Activated naive CD4-positive, alpha-beta T cell treated with anti-CD3 and anti-CD28 coated beads for 36 hours (primary cell): ENCODE data around the gene DGCR6L. TPM values are rescaled to one million over a fixed set of nuclear protein-coding genes. Genes with fewer than 3 reads are reported as not detected.

Experiments
- CTCF ChIA-PET: fragments of 350-600 bp; sonication (Branson Sonifier 250); formaldehyde crosslinking; loops from one replicate; lab custom pipeline; 2021; ENCODE audit warnings: antibody characterized with exemption; lab: Charles Lee
- DNase-seq: peaks from one replicate; pipeline ENCODE4 v3.0.0-alpha.2; 2020
- H3K27ac Mint-ChIP-seq: one replicate; pipeline ENCODE4 v1.8.0; 2021; ENCODE audit warnings: mild to moderate bottlenecking, mixed read lengths
- H3K27me3 Mint-ChIP-seq: one replicate; pipeline ENCODE4 v1.8.0; 2021; ENCODE audit warnings: low read depth, mixed read lengths
- H3K36me3 Mint-ChIP-seq: one replicate; pipeline ENCODE4 v1.8.0; 2021; ENCODE audit warnings: low read depth, mixed read lengths
- H3K4me1 Mint-ChIP-seq: one replicate; pipeline ENCODE4 v1.8.0; 2021; ENCODE audit warnings: low read depth, mixed read lengths
- H3K4me3 Mint-ChIP-seq: one replicate; pipeline ENCODE4 v1.8.0; 2021; ENCODE audit warnings: mild to moderate bottlenecking, moderate library complexity, mixed read lengths
- H3K9me3 Mint-ChIP-seq: one replicate; pipeline ENCODE4 v1.8.0; 2021; ENCODE audit warnings: mixed read lengths
- intact Hi-C: fragments of 100-400 bp; cut with micrococcal nuclease; formaldehyde crosslinking; loops from one replicate; pipeline ENCODE4 v1.15.1; 2023
- total RNA-seq, 2 experiments: library from RNA; stranded (reverse); gene quantifications; one replicate each; pipeline ENCODE4 v1.2.3, GENCODE V29; 2021

DGCR6L gene
- total RNA-seq, 2 experiments from 2014 or later, result 21.5 TPM

DNA sequence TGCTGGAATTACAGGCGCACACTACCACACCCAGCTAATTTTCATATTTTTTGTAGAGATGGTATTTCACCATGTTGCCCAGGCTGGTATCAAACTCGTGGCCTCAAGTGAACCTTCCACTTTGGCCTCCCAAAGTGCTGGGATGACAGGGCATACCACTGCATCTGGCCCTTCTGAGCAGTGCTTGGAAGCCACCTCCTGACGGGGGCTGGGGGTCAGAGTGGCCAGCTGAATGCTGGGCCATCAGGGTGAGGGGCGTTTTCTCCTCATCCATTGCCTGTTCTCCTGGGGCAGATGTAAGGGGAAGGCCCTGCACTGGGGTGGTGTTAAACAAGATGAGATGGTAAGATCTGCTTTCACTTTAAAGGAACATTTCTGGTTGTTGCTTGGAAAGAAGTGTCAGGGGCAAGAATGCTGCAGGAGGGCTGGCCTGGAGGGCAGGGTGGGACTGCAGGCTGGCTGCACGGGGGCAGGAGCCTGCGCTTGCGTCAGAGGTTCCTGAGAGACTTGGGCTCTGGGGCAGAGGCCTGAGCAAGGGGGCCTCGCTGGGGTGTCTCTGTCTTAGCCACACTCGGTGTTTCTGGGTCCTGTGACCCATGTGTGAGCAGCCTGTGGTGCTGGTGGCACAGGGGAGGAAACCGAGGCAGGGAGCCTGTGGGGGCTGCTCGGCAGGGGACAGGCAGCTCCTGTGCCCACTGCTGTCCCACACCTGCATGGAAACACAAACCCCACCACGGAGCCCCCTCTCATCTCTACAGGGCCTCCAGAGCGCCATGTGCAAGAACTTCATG, 17.2 kb downstream of the DGCR6L start:
- Mint-ChIP-seq H3K4me1 (peaks cover 2% of the 10 kb centered on the region), H3K9me3 (no peaks in the 10 kb centered on the region), H3K27me3 (peaks cover 6% of the 10 kb centered on the region), H3K36me3 (no peaks in the 10 kb centered on the region), H3K4me3 (no peak overlapping the region), H3K27ac (no peak overlapping the region)
- no peak for DNase-seq
- CTCF ChIA-PET, result no interaction called here
- intact Hi-C loops, result no loop called here

DNA sequence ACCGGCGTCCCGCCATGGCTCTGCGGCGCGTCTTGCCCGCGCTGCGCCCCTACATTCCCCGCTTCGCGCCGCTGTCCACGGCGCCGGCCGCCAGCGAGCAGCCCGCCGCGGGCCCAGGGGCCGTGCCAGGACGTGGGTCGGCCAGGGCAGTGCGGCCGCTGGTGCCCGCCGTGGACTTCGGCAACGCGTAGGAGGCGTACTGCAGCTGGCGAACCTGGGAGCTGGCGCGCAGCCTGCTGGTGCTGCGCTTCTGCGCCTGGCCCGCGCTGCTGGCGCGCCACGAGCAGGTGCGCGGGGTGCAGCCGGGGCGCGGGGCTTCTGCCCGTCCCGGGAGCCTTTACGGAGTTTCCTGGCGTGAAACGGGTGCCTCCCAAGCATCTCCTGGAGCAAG, 20.1 kb downstream of the DGCR6L start:
- CTCF ChIA-PET, result interaction anchor here (1.1 kb wide), 2 partner anchors 15 to 18 kb away, joined by 3 to 4 read pairs; no protein-coding TSS in a partner anchor
- Mint-ChIP-seq H3K9me3 (no peaks in the 10 kb centered on the region), H3K36me3 (no peaks in the 10 kb centered on the region), H3K27me3 (peaks cover 6% of the 10 kb centered on the region), H3K27ac (no peak overlapping the region), H3K4me1 (peaks cover 2% of the 10 kb centered on the region), H3K4me3 (peak overlapping the region; percentile 47)
- DNase-seq, result no peak
- intact Hi-C loops, result loop anchor here (1.0 kb wide), 1 partner anchor 21 kb away; the partner anchor contains the start of gene DGCR6L

DNA sequence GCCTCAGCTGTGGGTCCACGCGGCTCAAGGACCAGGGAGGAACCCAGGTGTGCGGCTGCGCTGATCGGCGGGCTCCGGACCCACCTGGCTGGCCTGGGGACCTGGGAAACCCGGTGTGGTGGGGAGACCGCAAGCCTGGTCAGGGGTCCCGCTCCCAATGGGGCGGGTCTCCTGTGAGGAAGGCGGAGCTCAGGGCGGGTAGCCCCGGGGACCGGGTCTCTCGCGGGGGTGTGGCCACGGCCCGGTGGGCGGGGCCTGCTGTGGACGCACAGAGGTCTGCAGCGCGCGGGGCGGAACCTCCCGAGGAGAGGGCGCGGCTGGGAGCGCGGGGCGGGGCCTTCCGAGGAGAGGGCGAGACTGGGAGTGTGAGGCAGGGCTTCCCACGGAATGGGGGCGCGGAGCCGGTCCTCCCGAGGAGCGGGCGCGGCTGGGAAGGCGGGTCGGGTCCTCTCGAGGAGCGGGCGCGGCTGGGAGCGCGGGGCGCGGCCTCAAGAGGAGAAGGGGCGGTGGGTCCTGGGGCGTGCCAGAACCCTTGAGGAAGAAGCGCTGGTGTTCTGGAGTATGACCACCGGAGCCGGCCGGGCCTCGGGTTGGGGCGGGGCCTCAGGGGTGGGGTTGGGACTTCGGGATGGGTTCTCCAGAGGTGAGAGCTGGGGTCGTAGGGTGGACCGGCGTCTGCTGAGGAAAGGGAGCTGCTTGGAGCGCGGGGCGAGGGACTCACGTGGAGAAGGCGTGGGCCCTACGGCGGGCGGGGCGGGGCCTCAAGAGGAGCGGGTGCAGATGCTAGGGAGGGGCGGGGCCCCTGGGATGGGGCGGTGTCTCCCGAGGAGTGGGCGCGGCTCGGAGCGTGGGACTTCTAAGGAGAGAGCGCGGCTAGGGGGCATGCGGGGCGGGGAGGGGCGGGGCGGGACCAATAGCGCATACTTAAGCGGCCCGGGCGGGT, 20.8 kb downstream of the DGCR6L start:
- H3K9me3 Mint-ChIP-seq, result no peaks in the 10 kb centered on the region
- H3K4me1 Mint-ChIP-seq, result peaks cover 2% of the 10 kb centered on the region
- no peak overlapping the region for H3K27ac Mint-ChIP-seq
- peak overlapping the region; percentile 73 for H3K4me3 Mint-ChIP-seq
- DNase-seq, result peak; percentile 84
- intact Hi-C loops, result loop anchor here (1.0 kb wide), 1 partner anchor 21 kb away; the partner anchor contains the start of gene DGCR6L
- peaks cover 6% of the 10 kb centered on the region for H3K27me3 Mint-ChIP-seq
- CTCF ChIA-PET, result interaction anchor here (0.7 to 1.1 kb wide), 3 partner anchors 14 to 621 kb away, joined by 3 to 4 read pairs (median 3); no protein-coding TSS in a partner anchor
- no peaks in the 10 kb centered on the region for H3K36me3 Mint-ChIP-seq

DNA sequence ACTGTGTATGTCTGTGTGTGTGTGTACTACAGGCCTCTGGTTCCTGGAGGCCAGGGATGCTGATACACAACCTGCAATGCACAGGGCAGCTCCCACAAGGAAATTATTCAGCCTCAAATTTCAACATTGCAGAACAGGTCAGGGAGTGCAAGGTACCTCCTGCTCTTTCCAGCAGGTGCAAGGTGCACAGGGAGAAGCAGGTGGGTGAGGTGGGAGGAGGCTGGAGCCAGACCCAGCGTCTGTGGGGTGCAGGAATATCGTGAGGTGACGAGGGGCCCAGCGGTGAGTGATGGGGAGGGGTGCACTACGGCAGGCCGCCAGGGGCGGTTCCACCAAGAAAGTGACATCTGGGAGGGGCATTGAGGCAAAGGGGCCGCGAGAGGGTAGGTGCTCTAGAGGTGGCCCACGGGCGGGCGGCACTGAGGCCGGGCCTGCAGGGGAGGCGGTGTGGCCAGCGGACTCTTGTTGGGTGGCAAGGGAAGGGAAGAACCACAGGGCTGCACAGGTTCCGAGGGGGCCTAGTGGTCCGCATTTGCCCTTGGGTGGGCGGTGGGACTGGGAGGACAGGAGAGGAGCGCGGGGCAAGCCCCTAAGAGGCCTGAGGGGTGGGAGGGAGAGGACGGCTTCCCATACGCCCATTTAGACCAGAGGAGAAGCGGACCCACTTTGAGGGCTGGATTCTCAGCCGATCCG, 21.6 kb downstream of the DGCR6L start:
- no peak overlapping the region for H3K27ac Mint-ChIP-seq

DNA sequence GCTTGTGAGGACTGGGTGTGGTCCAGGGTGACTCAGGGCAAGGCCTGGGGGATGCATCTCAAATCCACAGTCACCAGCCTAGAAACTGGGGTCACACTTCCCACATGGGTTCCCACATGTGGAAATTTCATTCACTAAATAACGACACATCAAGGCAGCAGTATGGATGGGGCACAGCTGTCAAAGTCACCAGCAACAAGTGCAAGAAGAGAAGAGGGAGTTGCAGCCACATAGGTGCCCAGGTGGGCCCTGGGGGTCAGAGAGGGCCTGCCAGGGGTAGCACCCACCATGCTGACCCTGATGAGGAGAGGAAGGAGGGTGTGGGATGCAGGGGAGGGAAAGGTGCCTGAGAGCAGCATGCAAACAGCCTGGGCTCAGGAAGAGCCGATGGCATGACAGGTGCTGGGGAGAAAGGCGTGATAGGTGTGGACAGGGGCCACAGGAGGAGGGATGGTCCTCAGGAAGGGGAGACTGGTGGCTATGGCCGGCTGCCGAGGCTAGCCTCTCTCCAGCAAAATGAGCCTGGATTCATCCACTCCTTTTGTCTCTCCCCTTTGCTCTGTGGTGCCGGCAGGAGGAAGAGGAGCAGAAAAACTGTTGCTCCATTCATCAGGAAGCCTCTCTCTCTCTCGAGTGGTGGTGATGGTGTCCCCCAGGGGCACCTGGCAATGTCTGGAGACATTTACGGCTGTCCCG, 22.3 kb downstream of the DGCR6L start:
- peaks cover 2% of the 10 kb centered on the region for H3K4me1 Mint-ChIP-seq
- CTCF ChIA-PET, result no interaction called here
- H3K27ac Mint-ChIP-seq, result no peak overlapping the region
- DNase-seq, result no peak
- no peaks in the 10 kb centered on the region for H3K36me3 Mint-ChIP-seq
- no peaks in the 10 kb centered on the region for H3K9me3 Mint-ChIP-seq
- peaks cover 6% of the 10 kb centered on the region for H3K27me3 Mint-ChIP-seq
- intact Hi-C loops, result no loop called here
- H3K4me3 Mint-ChIP-seq, result peak overlapping the region; percentile 73

More for the DNA sequence above, 21.6 kb downstream of the DGCR6L start:
- CTCF ChIA-PET, result interaction anchor here (0.7 kb wide), 1 partner anchor 622 kb away, joined by 3 read pairs; no protein-coding TSS in a partner anchor
- Mint-ChIP-seq H3K9me3 (no peaks in the 10 kb centered on the region), H3K36me3 (no peaks in the 10 kb centered on the region), H3K27me3 (peaks cover 6% of the 10 kb centered on the region), H3K4me3 (peak overlapping the region; percentile 73), H3K4me1 (peaks cover 2% of the 10 kb centered on the region)
- no peak for DNase-seq
- intact Hi-C loops, result no loop called here

DNA sequence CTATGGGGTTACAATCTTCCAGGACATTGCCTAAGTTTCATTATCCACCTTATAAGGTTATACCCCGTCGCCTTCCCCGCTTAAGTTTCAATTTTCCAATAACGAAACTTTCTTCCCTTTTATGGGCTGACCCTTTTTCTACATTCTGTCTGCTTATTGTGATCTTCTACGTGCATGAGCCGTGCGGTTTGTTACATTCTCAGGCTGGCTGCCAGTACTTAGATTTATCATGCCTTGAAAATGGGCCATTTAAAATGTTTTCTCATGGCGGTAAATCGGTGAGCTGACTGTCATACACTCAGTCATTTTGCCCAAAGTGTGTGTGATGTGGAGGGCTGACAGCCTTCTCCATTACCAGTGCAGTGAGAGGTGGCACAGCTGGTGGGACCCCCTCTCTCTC, 23.3 kb downstream of the DGCR6L start:
- Mint-ChIP-seq H3K36me3 (no peaks in the 10 kb centered on the region), H3K4me3 (no peak overlapping the region), H3K9me3 (no peaks in the 10 kb centered on the region), H3K27ac (no peak overlapping the region), H3K27me3 (peaks cover 6% of the 10 kb centered on the region), H3K4me1 (peaks cover 2% of the 10 kb centered on the region)
- DNase-seq, result no peak
- CTCF ChIA-PET, result interaction anchor here (0.5 kb wide), 1 partner anchor 168 kb away, joined by 3 read pairs; no protein-coding TSS in a partner anchor
- intact Hi-C loops, result no loop called here

DNA sequence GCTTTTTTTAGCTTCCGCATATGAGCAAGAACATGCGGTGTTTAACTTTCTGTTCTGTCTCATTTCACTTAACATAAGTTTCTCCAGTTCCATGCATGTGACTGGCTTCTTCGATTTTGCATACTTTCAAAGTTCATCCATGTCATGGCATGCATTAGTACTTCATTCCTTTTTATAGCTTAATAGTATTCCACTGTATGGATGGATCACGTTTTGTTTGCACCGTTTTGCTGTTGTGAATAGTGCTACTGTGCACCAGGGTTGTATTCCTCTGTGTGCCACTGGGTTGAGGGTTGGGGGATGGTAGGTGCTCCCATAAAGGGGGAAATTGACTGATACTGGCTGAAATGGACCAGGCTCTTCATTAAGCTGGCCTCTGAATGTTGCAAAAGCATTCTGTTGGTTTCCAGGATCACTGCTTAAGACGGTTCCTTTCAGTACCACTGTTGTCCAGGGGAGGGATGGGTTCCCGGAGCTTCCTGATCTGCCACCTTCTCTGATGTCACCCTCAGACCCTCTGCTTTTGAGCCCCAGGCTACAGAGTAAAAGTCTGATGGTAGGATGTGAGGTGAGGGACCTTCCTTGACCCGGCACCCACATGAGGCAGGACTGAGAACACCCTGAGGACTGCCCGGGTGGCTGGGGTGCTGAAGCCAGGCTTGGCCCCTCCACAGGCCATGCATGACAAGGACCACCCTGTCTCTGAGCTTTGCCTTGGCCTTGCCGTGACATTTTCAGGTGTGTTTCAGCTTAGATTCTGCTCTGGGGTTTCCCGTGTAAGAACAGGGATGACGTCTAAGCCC, 24.4 kb downstream of the DGCR6L start:
- peaks cover 2% of the 10 kb centered on the region for H3K4me1 Mint-ChIP-seq
- CTCF ChIA-PET, result interaction anchor here (1.4 kb wide), 2 partner anchors 9 to 22 kb away, joined by 3 to 4 read pairs; no protein-coding TSS in a partner anchor
- no peaks in the 10 kb centered on the region for H3K36me3 Mint-ChIP-seq
- no peaks in the 10 kb centered on the region for H3K9me3 Mint-ChIP-seq
- no peaks in the 10 kb centered on the region for H3K27me3 Mint-ChIP-seq
- H3K27ac Mint-ChIP-seq, result no peak overlapping the region
- intact Hi-C loops, result no loop called here
- DNase-seq, result no peak
- no peak overlapping the region for H3K4me3 Mint-ChIP-seq

DNA sequence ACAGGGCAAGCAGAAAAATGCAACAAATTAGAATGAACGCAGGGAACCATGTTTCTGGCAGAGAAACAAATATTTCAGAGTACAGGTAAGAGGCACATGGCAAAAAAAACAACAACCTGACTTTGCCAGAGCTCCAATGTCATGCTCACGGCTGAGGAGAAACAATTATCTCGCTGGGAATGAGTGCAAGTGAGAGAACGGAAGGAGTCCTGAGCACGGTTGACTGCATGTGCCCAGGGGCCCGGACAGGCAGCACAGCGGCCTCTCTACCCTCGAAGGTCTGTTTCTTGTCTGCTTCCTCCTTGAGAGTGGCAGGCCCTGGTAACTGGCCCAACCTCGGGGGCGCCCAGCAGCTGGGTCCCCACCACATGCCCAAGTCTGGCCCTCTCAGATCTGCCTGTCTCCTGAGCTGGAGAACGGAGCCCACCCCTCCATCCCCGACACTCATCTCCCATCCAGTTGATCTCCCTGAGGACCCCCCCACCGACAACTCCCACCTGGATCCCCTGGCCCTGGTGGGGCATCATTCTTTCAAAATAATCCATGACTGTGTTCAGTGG, 27.1 kb downstream of the DGCR6L start:
- H3K36me3 Mint-ChIP-seq, result no peaks in the 10 kb centered on the region
- H3K4me1 Mint-ChIP-seq, result no peaks in the 10 kb centered on the region
- no peak for DNase-seq
- H3K27ac Mint-ChIP-seq, result no peak overlapping the region
- no peaks in the 10 kb centered on the region for H3K9me3 Mint-ChIP-seq
- CTCF ChIA-PET, result interaction anchor here (2.6 kb wide), 1 partner anchor 24 kb away, joined by 6 read pairs; no protein-coding TSS in a partner anchor
- intact Hi-C loops, result no loop called here
- no peak overlapping the region for H3K4me3 Mint-ChIP-seq
- H3K27me3 Mint-ChIP-seq, result no peaks in the 10 kb centered on the region

DNA sequence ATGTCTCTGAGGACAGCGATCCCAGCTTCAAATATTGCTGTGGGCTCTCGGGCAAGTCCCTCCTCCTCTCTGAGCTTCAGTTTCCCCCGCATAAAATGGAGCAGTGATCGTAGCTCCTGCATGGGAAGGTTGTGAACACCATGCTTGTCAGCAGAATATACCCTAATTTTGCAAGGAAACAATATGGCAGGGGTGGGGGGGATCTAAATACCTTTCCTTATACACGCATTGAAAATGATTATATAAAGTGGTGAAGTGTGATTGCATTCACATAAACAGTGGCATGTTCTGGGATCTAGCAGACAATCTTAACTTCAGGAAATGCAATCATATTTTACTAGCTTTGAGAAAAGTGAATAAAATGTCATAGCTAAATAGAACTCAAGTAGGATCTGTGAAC, 27.8 kb downstream of the DGCR6L start:
- Mint-ChIP-seq H3K4me1 (no peaks in the 10 kb centered on the region), H3K9me3 (no peaks in the 10 kb centered on the region), H3K36me3 (no peaks in the 10 kb centered on the region), H3K4me3 (no peak overlapping the region), H3K27ac (no peak overlapping the region), H3K27me3 (no peaks in the 10 kb centered on the region)
- DNase-seq, result no peak
- intact Hi-C loops, result no loop called here
- CTCF ChIA-PET, result interaction anchor here (2.6 kb wide), 1 partner anchor 25 kb away, joined by 6 read pairs; no protein-coding TSS in a partner anchor

DNA sequence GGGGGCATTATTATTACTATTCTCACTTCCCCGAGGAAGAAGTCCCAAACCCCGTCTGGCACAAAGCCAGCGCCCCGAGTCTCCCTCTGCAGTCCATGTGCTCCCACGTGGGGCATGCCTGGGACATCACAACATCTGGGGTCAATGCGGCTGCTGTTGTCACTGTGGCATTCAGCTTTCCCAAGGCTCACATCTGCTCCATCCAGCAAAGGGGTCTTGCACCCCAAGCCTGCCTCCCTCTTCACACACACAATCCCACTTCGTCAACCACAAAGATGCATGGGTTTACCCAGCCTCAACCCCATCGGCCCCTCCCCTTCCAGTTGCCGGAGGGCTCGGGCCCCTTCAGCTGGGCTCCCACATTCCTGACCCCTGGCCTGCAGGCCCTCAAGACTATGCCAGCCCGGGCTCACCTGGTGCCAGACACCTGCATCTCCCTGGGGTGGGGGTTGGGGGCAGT, 28.2 kb downstream of the DGCR6L start:
- Mint-ChIP-seq H3K4me3 (no peak overlapping the region), H3K9me3 (no peaks in the 10 kb centered on the region), H3K36me3 (no peaks in the 10 kb centered on the region), H3K4me1 (no peaks in the 10 kb centered on the region), H3K27me3 (no peaks in the 10 kb centered on the region), H3K27ac (no peak overlapping the region)
- DNase-seq, result no peak
- intact Hi-C loops, result no loop called here
- CTCF ChIA-PET, result interaction anchor here (2.6 kb wide), 1 partner anchor 26 kb away, joined by 6 read pairs; no protein-coding TSS in a partner anchor
